ENCODE results near the gene CORO2B.

DNA sequence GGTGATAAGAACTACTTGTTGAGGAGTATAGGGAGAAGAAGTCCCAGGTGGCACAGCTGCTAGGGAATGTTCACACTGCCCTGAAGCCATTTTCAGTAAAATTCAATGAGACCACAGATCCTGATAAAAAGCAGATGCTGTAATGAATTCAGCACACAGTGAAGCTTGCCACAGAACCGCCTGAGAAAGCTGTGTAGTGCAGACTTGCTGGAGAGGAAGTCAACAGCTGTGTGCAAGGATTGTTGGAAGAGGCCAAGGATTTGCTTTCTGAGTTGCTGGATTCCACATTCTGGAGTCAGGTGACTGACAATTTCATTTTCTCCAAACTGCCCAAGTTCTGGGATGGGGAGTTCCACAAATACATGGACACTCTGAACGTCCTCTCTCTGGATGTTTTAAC, 171.0 kb downstream of the CORO2B start:
- TF ChIP-seq, protein P1, sequence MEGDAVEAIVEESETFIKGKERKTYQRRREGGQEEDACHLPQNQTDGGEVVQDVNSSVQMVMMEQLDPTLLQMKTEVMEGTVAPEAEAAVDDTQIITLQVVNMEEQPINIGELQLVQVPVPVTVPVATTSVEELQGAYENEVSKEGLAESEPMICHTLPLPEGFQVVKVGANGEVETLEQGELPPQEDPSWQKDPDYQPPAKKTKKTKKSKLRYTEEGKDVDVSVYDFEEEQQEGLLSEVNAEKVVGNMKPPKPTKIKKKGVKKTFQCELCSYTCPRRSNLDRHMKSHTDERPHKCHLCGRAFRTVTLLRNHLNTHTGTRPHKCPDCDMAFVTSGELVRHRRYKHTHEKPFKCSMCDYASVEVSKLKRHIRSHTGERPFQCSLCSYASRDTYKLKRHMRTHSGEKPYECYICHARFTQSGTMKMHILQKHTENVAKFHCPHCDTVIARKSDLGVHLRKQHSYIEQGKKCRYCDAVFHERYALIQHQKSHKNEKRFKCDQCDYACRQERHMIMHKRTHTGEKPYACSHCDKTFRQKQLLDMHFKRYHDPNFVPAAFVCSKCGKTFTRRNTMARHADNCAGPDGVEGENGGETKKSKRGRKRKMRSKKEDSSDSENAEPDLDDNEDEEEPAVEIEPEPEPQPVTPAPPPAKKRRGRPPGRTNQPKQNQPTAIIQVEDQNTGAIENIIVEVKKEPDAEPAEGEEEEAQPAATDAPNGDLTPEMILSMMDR (IDR thresholded peaks at IDR 0.05; ENCODE audit: insufficient read depth, low read length): no peak
- no peak for TF ChIP-seq POLR2AphosphoS5 (IDR thresholded peaks at IDR 0.05; ENCODE audit: low read depth)
- TF ChIP-seq, protein P2, sequence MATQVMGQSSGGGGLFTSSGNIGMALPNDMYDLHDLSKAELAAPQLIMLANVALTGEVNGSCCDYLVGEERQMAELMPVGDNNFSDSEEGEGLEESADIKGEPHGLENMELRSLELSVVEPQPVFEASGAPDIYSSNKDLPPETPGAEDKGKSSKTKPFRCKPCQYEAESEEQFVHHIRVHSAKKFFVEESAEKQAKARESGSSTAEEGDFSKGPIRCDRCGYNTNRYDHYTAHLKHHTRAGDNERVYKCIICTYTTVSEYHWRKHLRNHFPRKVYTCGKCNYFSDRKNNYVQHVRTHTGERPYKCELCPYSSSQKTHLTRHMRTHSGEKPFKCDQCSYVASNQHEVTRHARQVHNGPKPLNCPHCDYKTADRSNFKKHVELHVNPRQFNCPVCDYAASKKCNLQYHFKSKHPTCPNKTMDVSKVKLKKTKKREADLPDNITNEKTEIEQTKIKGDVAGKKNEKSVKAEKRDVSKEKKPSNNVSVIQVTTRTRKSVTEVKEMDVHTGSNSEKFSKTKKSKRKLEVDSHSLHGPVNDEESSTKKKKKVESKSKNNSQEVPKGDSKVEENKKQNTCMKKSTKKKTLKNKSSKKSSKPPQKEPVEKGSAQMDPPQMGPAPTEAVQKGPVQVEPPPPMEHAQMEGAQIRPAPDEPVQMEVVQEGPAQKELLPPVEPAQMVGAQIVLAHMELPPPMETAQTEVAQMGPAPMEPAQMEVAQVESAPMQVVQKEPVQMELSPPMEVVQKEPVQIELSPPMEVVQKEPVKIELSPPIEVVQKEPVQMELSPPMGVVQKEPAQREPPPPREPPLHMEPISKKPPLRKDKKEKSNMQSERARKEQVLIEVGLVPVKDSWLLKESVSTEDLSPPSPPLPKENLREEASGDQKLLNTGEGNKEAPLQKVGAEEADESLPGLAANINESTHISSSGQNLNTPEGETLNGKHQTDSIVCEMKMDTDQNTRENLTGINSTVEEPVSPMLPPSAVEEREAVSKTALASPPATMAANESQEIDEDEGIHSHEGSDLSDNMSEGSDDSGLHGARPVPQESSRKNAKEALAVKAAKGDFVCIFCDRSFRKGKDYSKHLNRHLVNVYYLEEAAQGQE (IDR thresholded peaks at IDR 0.05; ENCODE audit: insufficient replicate concordance, low read depth): no peak
